ENCODE measurements around the gene CLSTN2.

CLSTN2 gene

DNA sequence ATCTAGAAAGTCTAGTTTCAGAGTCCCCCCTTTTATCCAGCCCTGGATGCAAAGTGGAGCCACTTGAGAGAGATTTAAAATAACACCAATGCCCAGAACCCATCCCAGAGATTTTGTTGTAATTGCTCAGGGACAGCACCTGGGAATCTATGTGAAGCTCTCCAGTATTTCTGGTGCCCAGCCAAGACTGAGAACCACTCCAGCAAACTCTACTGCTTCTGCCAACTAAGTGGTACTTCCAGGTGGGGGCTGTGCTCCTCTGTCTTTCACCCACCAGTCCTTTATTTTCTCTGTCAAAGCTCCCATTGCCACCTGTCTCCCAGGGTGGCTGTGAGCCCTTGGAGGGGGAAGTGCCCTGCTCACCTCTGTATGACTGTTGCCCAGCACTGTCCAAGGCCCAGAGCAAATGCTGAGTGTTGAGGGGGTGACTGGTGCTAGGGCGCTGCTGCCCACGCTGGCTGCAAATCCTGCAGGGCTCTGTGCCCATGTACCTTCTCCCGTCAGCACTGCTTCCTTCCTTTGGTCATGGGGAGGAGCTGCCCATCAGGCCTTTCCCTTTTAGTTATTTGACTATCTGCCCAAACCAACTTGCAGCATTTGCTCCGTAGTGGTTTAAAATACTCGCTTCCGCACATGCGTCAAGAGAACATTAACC is 9.4 kb downstream of the CLSTN2 start:
- DNase-seq = no peak

DNA sequence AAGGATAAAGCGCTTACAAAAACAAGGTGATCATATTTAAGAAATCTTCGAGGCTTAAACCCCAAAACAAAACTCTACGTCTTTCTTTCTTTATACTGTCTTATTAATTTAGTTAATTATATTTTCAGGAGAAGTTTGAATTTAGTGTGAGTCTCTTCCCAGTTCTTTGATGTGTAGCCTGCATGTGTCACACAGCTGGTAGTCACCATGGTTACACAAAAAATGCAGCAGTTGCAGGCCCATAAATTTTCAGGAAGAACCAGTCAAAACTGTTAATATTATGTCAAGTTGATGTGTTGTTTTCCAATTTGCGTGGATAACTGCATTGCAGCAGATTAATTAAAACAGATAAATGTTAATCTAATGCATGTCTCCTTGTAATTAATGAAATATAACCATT is 10.4 kb downstream of the CLSTN2 start:
- DNase-seq = no peak

DNA sequence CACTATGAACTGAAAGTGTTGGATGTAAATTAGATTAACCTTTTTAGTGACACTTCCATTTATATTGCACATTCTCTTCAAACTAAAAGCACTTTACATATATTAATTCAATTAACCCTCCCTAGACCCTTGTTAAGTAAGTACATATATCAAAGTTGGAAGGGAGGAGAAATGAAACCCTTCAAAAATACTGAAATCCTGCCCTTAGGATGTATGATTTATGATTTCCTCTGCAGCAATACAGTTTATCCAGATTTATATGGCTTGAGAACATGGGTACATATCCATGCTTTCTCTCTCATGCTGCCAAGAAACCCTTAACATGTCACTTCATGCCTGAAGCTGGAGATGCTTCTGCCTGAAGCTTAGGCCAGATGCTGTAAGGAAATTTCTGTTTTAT is 11.0 kb downstream of the CLSTN2 start:
- DNase-seq = no peak

DNA sequence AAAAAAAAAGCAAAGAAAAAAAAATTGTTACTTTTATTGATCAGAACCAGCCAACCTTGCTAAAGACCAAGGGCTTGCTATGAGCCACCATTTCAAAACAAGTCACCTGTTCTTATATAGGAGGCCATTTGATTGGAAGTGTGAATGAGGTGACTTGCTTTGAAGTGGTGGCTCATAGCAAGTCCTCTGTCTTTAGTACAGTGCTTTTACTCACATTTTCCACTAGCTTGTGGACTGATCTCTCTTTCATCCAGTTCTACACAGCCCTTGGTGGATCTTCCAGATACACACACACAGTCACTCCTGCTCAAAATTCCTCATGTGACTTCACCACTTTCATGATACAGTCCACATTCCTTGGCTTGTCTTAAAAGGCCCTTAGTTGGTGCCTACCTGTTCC is 13.5 kb downstream of the CLSTN2 start:
- no peak for DNase-seq

DNA sequence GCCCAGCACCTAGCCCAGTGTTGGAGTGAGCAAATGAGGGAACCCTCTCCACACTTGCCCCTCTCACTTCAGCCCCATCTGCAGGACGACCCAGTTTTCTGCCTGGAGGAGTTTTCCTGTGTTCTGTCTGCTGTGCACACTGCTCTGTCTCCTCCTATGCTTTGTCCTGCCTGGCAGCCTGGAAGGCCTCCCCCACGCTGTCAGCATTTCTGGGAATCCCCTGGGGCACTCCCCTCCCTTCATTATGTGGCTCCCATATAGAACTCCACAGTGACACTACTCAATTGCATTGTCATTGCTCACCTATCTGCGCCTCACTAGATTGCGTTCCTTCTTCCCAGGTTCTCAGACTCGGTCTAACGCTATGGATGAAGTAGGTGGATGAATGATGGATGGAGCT is 13.9 kb downstream of the CLSTN2 start:
- DNase-seq = no peak

DNA sequence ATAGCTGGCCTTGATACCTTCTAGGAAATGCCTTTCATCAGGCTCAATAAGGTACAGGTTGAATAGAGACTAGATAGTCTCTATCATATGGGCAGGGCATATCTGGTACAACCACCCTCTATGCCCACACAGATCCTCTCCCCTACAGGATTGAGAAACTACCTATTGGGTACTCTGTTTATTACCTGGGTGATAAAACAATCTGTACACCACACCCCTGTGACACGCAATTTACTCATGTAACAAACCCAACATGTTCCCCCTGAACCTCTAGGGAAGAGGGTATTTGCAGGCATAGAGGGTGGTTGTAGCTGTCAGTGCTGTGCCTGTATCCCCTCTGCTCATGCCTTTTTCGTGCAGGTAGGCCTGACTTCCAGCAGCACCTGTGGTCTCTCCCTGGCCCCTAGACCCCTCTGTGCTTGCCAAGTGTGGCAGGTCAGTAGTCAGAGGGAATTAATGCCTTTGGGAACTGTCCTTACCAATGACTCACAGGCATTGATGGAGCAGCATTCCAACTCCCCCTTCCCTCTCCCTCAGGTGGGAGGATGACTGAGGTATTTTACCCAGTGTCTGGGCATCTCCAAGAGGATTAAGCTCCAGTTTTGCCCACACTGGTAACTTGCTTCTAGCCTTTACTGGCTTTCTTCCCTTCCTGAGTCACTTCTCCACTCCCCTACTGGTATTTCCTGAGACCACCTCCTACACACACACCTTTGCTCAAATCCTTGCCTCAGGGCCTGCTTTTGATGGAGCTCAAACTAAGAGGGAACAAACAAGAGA is 18.3 kb downstream of the CLSTN2 start:
- DNase-seq = peak; percentile 3

DNA sequence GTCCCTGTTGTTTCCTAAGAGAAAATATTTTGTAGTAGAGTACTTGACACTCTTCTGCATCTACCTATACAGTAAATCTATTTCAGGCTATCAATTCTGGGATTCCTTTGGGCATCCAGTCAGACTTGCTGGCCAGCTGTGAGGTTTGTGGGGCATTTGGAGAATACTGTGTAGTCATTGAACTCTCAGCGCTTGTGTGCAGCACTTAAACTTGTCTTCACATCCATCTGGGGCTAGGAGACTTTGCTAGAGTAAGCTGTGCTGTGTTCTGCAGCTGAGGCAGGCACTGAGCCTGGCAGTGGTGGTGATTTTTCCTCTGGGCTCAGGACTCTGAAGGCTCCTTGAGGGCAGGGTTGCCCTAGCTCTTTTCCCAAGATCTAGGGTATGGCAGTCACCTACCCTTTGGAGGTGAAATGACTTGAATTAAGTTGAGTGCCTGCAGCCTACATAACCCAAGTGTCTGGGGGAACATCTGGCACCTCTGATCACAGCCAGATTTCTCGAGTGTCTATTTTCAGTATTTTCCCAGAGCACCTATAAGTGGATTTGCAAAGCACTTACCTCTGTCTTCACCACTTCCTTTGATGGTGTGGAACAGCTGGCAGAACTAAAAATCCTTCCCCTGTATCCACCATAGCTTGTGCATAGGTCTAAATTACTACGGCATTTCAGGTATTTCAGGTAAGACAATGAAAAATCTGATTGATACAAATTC is 19.3 kb downstream of the CLSTN2 start:
- DNase-seq = no peak

DNA sequence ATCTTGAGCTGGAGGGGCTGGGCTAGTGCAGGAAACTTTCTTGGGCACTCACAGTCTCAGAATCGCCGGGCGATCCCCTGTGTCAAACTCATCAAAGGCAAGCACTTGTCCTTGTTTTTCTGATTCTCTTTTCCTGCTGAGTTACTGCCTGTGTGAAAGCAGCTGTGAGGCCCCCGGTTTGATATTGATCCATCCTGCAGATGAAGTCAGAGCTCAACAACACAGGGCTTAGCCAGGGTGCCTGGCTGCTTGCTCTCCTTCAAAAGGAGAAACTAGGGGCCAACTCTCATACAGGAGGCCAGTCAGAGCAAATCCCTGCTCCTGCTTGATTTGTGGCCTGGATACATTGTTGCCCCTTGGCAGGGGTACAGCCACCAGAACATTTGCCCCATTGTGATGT is 22.9 kb downstream of the CLSTN2 start:
- DNase-seq = no peak

DNA sequence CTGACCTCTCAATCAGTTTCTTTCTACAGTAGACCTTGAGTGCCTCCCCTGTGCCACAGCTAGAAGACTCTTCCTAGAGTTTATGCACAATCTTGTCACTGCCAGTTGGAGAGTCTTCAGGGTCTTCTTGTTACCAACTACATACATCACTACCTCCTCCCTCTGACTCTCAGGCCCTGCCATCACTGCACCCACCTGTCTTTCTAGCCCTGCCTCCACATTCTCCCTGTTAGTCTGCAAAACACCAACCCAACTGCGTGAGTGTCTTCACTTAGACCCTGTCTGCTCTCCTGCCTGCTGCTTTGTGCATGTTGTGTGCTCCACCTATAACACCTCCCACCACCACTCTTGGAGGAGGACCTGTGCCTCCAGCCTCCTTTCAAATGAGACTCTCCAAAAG is 34.4 kb downstream of the CLSTN2 start:
- DNase-seq = no peak

DNA sequence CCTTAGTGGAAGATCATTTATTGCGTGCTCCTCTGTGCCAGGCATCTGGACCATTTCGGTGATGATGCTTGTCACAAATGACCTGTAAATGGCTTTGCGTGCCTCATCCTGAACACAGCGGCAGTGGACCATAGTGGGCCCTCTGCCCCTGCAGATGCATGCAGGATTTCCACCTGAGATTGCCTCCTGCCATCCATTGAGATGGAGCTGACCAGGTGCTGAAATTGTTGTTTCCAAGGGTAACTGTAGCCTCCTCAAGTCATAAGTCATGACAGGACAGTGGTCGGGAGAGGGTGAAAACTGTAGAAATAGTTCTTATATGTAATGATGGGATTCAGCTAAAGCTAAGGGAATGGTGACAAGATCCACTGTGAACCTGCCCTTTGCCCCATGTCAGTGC is 35.5 kb downstream of the CLSTN2 start:
- no peak for DNase-seq

DNA sequence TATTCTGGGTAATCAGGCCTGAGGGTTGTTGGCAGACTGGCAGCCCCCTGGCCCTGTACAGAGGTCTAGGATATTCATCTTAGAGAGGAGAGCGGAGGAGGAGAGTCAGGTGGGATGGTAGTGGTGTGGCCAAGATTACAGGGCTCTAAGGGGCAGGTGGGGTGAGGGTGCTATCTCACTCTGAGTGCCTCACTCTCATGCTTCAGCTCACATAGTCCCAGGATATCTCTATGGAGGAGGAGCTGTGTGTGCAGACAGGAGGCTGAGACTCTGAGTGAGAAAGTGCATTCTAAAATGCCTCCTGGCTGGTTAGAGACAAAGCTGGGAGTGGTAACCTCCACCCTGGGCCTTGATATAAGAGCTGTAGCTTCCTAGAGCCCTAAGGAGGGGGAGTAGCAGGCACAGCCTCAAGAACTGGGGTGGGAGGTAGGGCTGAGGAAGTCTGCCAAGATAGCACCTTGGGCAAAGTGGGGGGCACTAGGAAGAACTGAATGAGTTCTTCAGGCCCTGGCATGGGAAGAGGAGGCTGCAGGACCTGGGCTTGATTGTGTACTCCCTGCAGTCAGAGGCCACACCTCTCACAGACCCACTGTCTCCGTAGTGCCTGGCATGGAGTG is 39.9 kb downstream of the CLSTN2 start:
- DNase-seq = no peak

DNA sequence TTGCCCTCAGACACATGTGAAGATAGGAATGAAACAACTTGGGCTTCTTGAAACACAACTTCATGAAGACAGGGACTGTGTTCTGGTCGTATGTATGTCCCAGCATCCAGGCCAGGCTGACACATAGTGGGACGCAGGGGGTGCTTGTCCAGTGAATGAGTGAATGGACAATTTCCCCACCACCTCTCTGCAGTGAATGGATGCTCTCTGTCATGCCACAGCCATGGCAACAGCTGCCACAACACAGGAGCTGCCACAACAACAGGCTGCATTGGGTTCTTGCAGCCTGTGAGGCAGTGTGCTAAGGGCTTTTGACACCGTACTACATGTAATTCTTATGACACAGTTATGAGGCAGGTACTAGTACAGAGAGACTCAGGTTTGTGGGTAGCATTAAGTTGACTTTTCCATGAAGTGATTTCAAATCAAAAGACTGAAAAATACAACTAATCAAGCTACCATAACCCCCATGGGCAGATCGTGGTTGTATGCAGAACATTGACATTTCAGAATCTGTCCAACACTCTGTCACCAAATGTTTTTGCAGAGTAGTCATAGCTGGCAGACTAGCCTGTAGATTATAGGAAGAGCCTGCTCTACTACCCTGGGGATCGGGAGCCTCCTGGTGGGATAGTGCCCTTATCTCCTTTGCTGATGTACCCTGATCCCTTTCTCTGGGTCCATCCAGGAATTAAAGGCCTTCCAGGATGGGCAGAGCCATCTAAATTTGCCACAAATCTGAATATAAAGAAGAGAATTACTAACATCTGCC is 40.8 kb downstream of the CLSTN2 start:
- no peak for DNase-seq

DNA sequence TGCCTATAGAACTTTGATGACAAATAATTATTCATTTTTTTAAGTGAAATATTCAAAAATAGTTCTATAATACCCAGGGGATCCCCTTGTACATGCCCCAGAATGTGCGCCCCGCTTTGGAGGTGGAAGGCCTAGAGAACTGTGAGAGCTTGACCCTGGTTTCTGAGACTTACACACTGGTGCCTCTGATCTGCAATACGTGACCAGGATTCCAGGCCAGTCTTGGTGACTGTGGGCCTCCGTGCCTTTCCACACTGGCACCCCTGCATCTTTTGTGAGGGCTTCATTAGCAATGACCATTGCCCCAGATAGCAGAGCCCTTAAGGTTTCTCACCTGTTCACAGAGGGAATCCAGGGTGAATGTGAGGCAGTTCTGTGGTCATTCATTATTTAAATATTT is 44.0 kb downstream of the CLSTN2 start:
- DNase-seq = no peak

DNA sequence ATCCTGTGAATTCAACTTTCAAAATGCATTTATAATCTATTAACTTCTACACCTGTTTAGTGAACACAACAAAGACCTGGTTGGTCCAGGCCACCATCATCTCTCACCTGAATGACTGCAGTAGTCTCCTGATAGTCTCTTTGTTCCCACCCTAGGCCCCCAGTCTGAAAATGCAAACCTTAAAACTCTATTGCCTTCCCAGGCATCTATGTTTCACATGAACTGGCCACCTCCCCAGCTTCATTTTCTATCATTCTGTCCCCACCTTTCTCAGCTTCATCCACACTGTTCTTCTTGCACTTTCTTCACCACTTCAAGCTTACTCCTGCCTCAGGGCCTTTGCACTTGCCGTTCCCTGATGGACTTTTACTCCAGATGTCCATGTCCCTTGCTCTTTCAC is 45.0 kb downstream of the CLSTN2 start:
- DNase-seq = no peak

DNA sequence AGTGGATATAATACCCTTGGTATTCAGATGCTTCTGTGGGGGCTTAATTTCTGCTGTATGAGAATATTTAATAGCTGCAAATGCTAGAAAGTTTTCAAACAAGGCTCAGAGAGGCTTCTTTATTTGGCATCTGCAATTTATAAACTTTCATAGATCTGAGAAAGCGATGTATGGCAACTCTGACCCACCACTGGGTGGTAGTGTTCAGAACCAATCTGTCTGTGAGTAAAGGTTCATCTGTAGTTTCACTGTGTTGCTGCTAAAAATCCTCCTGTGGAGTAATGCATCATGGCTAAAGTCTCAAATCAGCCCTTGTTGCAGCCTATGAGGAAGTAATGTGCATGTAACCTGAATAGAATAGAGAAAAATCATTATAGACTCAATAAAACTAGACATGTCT is 47.4 kb downstream of the CLSTN2 start:
- no peak for DNase-seq

DNA sequence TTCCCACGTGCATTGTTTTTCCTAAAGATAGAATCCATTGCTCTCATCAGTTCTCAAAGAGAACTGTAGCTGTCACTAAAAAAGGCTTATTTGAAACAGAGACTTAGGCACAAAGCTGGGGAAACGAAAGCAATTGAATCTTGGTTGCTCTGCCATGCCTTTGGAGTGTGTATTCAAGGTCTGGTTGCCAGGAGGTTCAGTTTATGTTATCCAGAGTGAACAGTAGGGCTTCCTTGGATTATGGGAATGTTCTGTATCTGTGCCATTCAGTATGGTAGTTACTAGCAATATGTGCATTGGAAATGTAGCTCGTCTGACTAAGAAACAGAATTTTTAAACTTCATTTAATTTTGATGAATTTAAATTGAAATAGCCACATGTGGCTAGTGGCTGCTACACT is 50.6 kb downstream of the CLSTN2 start:
- no peak for DNase-seq

DNA sequence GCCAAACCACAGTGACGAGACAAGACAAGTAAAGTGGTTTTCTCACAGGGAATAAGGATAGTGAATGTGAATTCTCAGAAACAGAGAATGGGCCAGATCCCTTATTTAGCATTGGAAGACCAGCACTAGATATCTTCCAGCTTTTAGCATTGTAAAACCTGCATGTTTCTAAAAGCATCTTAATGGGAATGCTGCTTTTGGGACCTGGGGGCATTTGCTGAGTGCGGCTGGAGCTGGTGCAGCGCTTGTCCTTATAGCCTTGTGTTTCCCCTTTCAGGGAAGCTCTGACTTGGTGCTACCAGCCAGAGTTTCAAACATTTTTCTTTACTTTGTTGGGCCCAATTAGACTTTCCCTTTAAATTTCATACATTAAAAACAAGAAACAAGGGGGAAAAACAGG is 52.9 kb downstream of the CLSTN2 start:
- DNase-seq = no peak

DNA sequence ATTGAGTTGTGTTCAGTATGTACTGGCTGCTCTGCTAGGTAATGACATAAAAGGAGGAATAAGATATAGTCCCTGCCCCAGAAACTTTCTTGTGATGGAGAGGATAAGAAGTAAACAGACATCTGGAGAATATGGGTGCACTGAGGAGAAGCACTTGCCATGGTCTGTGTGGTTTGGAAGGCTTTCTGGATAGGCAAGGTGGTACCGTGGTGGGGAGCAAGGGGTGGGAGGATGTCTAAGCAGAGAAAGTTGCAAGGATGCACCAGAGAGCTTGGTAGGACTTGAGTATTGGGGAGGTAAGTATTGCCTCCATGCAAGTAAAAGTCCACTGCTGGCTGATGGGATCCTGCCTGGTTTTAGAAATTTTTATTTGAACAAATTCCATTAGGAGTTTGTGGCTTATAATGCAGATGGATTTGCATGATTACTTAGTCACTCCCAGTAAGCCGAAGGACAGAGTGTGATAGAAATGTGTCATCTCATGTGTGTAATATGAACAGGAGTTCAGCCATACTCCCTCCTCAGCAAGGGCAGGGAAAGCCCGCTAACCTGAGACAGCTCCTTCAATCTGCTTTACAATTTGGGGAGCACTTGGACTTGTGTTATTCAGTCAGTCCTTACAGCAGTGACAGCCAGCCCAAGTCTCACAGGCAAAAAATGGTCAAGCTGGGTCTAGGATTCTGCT is 53.6 kb downstream of the CLSTN2 start:
- no peak for DNase-seq

DNA sequence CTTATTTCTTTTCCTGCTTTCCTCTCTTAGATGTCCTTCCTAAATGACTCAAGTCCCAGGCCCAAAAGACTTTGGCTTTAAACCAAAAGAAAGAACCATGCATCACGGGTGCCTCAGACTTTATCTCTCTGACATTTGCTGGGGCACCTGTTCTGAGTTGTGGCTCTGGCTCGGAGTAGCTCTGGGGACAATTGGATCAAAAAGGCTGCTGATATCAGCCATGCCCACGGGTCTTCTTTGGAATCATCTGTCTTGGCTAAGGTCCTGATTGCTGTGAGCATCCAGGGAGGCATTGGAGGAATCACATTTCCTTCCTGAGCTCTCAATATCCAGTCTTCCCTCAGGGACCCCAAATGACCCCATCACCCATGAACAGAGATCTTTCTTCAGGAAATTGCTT is 59.9 kb downstream of the CLSTN2 start:
- DNase-seq = no peak

DNA sequence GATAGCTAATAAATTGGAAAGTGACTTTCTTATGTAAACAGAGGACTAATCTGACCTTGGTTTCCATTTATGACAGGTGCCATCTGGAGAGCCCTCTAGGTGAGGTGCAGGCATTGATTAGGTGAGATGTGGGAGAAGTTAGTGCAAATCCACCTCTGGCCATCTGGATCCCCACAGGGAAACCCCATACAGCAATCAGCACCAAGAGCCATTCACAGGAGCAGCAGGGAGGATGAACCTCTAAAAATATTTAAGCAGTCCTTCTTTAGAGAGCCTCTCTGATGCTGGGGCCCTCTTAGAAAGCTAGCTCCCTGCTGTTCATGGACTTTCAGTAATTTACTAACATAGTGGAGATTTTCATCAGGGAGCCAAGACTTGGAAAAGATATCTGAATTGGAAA is 69.3 kb downstream of the CLSTN2 start:
- no peak for DNase-seq

DNA sequence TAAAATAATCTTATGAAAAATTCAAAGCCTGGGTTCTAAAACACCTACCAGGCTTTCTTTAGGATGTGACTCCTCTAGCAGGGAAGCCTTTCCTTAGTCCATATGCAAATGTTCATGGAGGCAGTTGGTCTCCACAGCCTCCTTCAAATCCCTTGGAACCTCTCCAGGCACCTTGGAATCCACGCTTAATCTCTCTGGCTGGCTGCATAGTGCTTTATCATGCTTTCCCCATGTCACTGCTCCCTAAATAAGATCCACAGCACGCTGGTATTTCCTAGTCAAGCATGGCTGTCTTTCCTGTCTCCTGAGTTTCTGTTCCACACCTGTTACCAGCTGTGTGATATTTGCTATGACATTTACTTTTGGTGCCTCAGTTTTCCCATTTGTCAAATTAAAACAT is 71.3 kb downstream of the CLSTN2 start:
- DNase-seq = no peak

DNA sequence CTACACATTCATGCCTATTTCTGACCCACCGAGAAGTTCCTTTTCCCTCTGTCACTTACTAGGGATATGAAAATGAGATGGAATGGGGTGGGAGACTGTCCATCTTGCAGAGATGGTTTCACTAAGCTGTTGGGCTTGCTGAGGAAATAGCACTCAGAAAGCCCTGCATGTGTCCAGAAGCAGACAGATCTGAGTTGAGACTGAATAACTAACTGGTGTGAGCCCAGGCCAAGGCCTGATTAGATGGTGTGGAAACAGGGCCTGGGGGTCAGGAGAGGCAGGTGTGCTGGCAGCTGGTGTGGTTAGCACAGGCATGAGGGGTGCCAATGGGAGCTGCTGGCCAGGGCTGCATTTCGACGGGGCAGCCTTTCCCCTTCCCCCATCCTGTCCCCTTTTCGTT is 72.1 kb downstream of the CLSTN2 start:
- DNase-seq = no peak

Measured in NCI-H226 (cell line).